MCF 10A (cell line): ENCODE data around the gene CGNL1. TPM values are rescaled to one million over a fixed set of nuclear protein-coding genes. Genes with fewer than 3 reads are reported as not detected.

Experiments used
- BruUV-seq: library from RNA; stranded (reverse); fragments of 400-500 nt; replicated peaks from 2 replicates; lab custom pipeline; 2021; lab: Mats Ljungman, UMichigan
- CTCF ChIA-PET: fragments of 300-600 bp; sonication (Branson Sonifier 250); formaldehyde crosslinking; extraction: SDS; loops from one replicate; lab custom pipeline; 2021; ENCODE audit warnings: antibody characterized with exemption, inconsistent platforms; lab: Yijun Ruan, JAX
- POLR2A ChIA-PET: fragments of 300-600, 350-650 bp; sonication (Branson Sonifier 250); formaldehyde crosslinking; extraction: SDS; loops from one replicate; lab custom pipeline; 2020; ENCODE audit warnings: antibody characterized with exemption, inconsistent platforms; lab: Yijun Ruan, JAX
- DNase-seq: peaks from one replicate; pipeline ENCODE4 v3.0.0-alpha.2; 2018; ENCODE audit not compliant: unreplicated experiment
- H3K27ac Mint-ChIP-seq: one replicate; pipeline ENCODE4 v1.8.0; 2022; ENCODE audit warnings: mild to moderate bottlenecking, low read depth, mixed read lengths; ENCODE audit not compliant: unreplicated experiment
- H3K27me3 Mint-ChIP-seq: one replicate; pipeline ENCODE4 v1.8.0; 2022; ENCODE audit warnings: mixed read lengths; ENCODE audit not compliant: insufficient read depth, unreplicated experiment
- H3K36me3 Mint-ChIP-seq: one replicate; pipeline ENCODE4 v1.8.0; 2022; ENCODE audit warnings: mild to moderate bottlenecking, moderate library complexity, mixed read lengths; ENCODE audit not compliant: insufficient read depth, unreplicated experiment
- H3K4me1 Mint-ChIP-seq: one replicate; pipeline ENCODE4 v1.8.0; 2022; ENCODE audit warnings: mixed read lengths; ENCODE audit not compliant: insufficient read depth, unreplicated experiment
- H3K4me3 Mint-ChIP-seq: one replicate; pipeline ENCODE4 v1.8.0; 2022; ENCODE audit warnings: mild to moderate bottlenecking, moderate library complexity, mixed read lengths; ENCODE audit not compliant: unreplicated experiment
- H3K9me3 Mint-ChIP-seq: one replicate; pipeline ENCODE4 v1.8.0; 2022; ENCODE audit warnings: mixed read lengths; ENCODE audit not compliant: unreplicated experiment
- CTCF ChIP-seq: fragments of 200-600 bp; IDR thresholded peaks from one replicate; pipeline ENCODE4 v1.8.0; 2022; ENCODE audit warnings: antibody characterized with exemption, mild to moderate bottlenecking; ENCODE audit not compliant: unreplicated experiment
- intact Hi-C: fragments of 100-400 bp; cut with micrococcal nuclease; formaldehyde crosslinking; loops from 2 replicates; pipeline ENCODE4 v1.14.1; 2022
- total RNA-seq: library from RNA; stranded (reverse); gene quantifications from 2 replicates; pipeline ENCODE4 v1.2.3, GENCODE V29; 2022

CGNL1 gene
- total RNA-seq, 1 experiment from 2014 or later: 0.05 TPM

DNA sequence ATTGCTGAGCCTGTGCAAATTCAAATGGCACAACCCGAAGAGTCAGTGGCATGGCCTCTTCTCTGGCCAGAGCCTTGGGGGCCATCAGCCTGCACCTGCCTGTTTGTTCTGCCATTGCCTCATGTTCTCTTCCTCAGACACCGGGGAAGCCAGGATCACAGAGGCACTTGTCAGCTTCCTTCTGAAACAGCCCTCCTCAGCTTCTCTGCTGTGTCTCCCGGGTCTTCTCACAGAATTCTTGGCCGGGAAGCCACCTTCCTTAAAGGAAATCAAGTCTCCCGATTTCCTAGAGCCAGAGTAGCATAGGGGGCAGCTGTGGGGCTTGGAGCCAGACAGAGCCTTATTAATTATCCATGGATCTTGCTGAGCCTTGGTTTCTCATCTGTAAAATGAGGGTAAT is 47.4 kb upstream of the CGNL1 start:
- DNase-seq: no peak
- Mint-ChIP-seq H3K27me3 (peaks cover 24% of the 10 kb centered on the region), H3K36me3 (no peaks in the 10 kb centered on the region), H3K9me3 (no peaks in the 10 kb centered on the region), H3K27ac (no peak overlapping the region), H3K4me1 (peaks cover 1% of the 10 kb centered on the region), H3K4me3 (no peak overlapping the region)
- no TSS peak for BruUV-seq
- intact Hi-C loops: no loop called here
- CTCF ChIA-PET: interaction anchor here (0.6 to 3.9 kb wide), 4 partner anchors 11 to 213 kb away, joined by 3 to 30 read pairs (median 6); no protein-coding TSS in a partner anchor
- TF ChIP-seq CTCF: no peak
- POLR2A ChIA-PET: no interaction called here

GRCh38 chr15:57329582-57330367 is 46.5 kb upstream of the CGNL1 start:
- ChIA-PET CTCF (interaction anchor here (0.5 to 3.9 kb wide), 3 partner anchors 10 to 232 kb away, joined by 5 to 30 read pairs (median 9); no protein-coding TSS in a partner anchor), POLR2A (no interaction called here)
- TF ChIP-seq CTCF: no peak
- Mint-ChIP-seq H3K4me1 (peaks cover 7% of the 10 kb centered on the region), H3K4me3 (no peak overlapping the region), H3K27me3 (peaks cover 24% of the 10 kb centered on the region), H3K36me3 (no peaks in the 10 kb centered on the region), H3K9me3 (no peaks in the 10 kb centered on the region), H3K27ac (no peak overlapping the region)
- no peak for DNase-seq
- intact Hi-C loops: loop anchor here (10.0 kb wide), 1 partner anchor 835 kb away; no protein-coding TSS in a partner anchor
- BruUV-seq: no TSS peak

GRCh38 chr15:57330619-57331340 is 45.5 kb upstream of the CGNL1 start:
- no TSS peak for BruUV-seq
- Mint-ChIP-seq H3K9me3 (no peaks in the 10 kb centered on the region), H3K36me3 (no peaks in the 10 kb centered on the region), H3K4me1 (peaks cover 7% of the 10 kb centered on the region), H3K4me3 (no peak overlapping the region), H3K27ac (no peak overlapping the region), H3K27me3 (peaks cover 24% of the 10 kb centered on the region)
- ChIA-PET POLR2A (no interaction called here), CTCF (interaction anchor here (0.5 to 3.9 kb wide), 3 partner anchors 9 to 231 kb away, joined by 5 to 30 read pairs (median 9); no protein-coding TSS in a partner anchor)
- intact Hi-C loops: loop anchor here (10.0 kb wide), 1 partner anchor 836 kb away; no protein-coding TSS in a partner anchor
- DNase-seq: no peak
- TF ChIP-seq CTCF: no peak

- no peak overlapping the region for H3K27ac Mint-ChIP-seq
- no TSS peak for BruUV-seq
- ChIA-PET CTCF (interaction anchor here (1.0 to 1.1 kb wide), 3 partner anchors 8 to 195 kb away, joined by 3 to 8 read pairs (median 3); no protein-coding TSS in a partner anchor), POLR2A (interaction anchor here (0.6 kb wide), 1 partner anchor 66 kb away, joined by 3 read pairs; no protein-coding TSS in a partner anchor)
- H3K9me3 Mint-ChIP-seq: no peaks in the 10 kb centered on the region
- peaks cover 24% of the 10 kb centered on the region for H3K27me3 Mint-ChIP-seq
- no peak for DNase-seq
- H3K36me3 Mint-ChIP-seq: no peaks in the 10 kb centered on the region
- intact Hi-C loops: loop anchor here (10.0 kb wide), 1 partner anchor 838 kb away; no protein-coding TSS in a partner anchor
- no peak for TF ChIP-seq CTCF
- no peak overlapping the region for H3K4me3 Mint-ChIP-seq
- peaks cover 7% of the 10 kb centered on the region for H3K4me1 Mint-ChIP-seq
Measured at GRCh38 chr15:57332326-57332725, 44.0 kb upstream of the CGNL1 start.
